ENCODE measurements around the gene PREX1.

PREX1 gene

GRCh38 chr20:48697845-48698491 lies 129.8 kb downstream of the PREX1 start:
- DNase-seq (ENCODE audit: low spot score) = no peak

- DNase-seq (ENCODE audit: low spot score) = no peak
Measured at GRCh38 chr20:48696671-48697070, 131.1 kb downstream of the PREX1 start.

- peak; percentile 43 for DNase-seq (ENCODE audit: low spot score)
Measured at GRCh38 chr20:48695738-48696137, 132.1 kb downstream of the PREX1 start.

GRCh38 chr20:48695255-48695654 lies 132.5 kb downstream of the PREX1 start:
- DNase-seq (ENCODE audit: low spot score) = no peak

GRCh38 chr20:48694381-48694865 lies 133.4 kb downstream of the PREX1 start:
- DNase-seq (ENCODE audit: low spot score) = no peak

GRCh38 chr20:48691523-48691922 lies 136.3 kb downstream of the PREX1 start:
- no peak for DNase-seq (ENCODE audit: low spot score)

GRCh38 chr20:48690888-48691287 lies 136.9 kb downstream of the PREX1 start:
- no peak for DNase-seq (ENCODE audit: low spot score)

- DNase-seq (ENCODE audit: low spot score) = no peak
Measured at GRCh38 chr20:48689874-48690571, 137.8 kb downstream of the PREX1 start.

GRCh38 chr20:48689388-48689787 lies 138.4 kb downstream of the PREX1 start:
- DNase-seq (ENCODE audit: low spot score) = no peak

- no peak for DNase-seq (ENCODE audit: low spot score)
Measured at GRCh38 chr20:48688579-48688978, 139.2 kb downstream of the PREX1 start.

GRCh38 chr20:48687117-48687800 lies 140.5 kb downstream of the PREX1 start:
- no peak for DNase-seq (ENCODE audit: low spot score)

- no peak for DNase-seq (ENCODE audit: low spot score)
Measured at GRCh38 chr20:48686238-48687116, 141.3 kb downstream of the PREX1 start.

- DNase-seq (ENCODE audit: low spot score) = no peak
Measured at GRCh38 chr20:48685300-48685699, 142.5 kb downstream of the PREX1 start.

GRCh38 chr20:48684501-48685041 lies 143.2 kb downstream of the PREX1 start:
- no peak for DNase-seq (ENCODE audit: low spot score)

GRCh38 chr20:48683467-48684175 lies 144.2 kb downstream of the PREX1 start:
- no peak for DNase-seq (ENCODE audit: low spot score)

GRCh38 chr20:48682529-48683363 lies 145.1 kb downstream of the PREX1 start:
- peak; percentile 55 for DNase-seq (ENCODE audit: low spot score)

GRCh38 chr20:48681873-48682426 lies 145.8 kb downstream of the PREX1 start:
- no peak for DNase-seq (ENCODE audit: low spot score)

- no peak for DNase-seq (ENCODE audit: low spot score)
Measured at GRCh38 chr20:48681201-48681872, 146.5 kb downstream of the PREX1 start.

GRCh38 chr20:48680650-48681049 lies 147.1 kb downstream of the PREX1 start:
- DNase-seq (ENCODE audit: low spot score) = no peak

Measured in NAMALWA (cell line).